RWPE2 (cell line): ENCODE data around the gene PRAF2.

Source experiments
- ATAC-seq: fragments of 200-7000 bp; cut with Tn5 transposase; 3 replicates; pipeline ENCODE4 v1.9.1; 2021; ENCODE audit warnings: low read depth
- DNase-seq: peaks from one replicate; pipeline ENCODE4 v3.0.0-alpha.2; 2020; ENCODE audit warnings: low spot score
- H3K27ac ChIP-seq: fragments of 450-650 bp; 2 replicates; pipeline ENCODE4 v1.5.1; 2017; ENCODE audit warnings: mild to moderate bottlenecking; ENCODE audit not compliant: poor library complexity, severe bottlenecking
- H3K27me3 ChIP-seq: fragments of 250-450 bp; sonication (Bioruptor Pico); 2 replicates; pipeline ENCODE4 v1.5.1; 2021; ENCODE audit warnings: mild to moderate bottlenecking, moderate library complexity; ENCODE audit not compliant: insufficient read depth, poor library complexity, severe bottlenecking
- H3K36me3 ChIP-seq: fragments of 250-450 bp; sonication (Bioruptor Pico); 2 replicates; pipeline ENCODE4 v1.5.1; 2020; ENCODE audit warnings: low read depth, mild to moderate bottlenecking, moderate library complexity
- H3K4me1 ChIP-seq: fragments of 250-450 bp; sonication (Bioruptor Pico); 2 replicates; pipeline ENCODE4 v1.5.1; 2021; ENCODE audit warnings: mild to moderate bottlenecking, moderate library complexity; ENCODE audit not compliant: insufficient read depth, poor library complexity, severe bottlenecking
- H3K4me3 ChIP-seq: fragments of 250-450 bp; sonication (Bioruptor Pico); 2 replicates; pipeline ENCODE4 v1.5.1; 2021; ENCODE audit warnings: mild to moderate bottlenecking, moderate library complexity; ENCODE audit not compliant: severe bottlenecking
- H3K9me3 ChIP-seq: fragments of 250-450 bp; sonication (Bioruptor Pico); 2 replicates; pipeline ENCODE4 v1.5.1; 2021; ENCODE audit warnings: mild to moderate bottlenecking, moderate library complexity; ENCODE audit not compliant: severe bottlenecking
- CTCF ChIP-seq: fragments of 450-650 bp; IDR thresholded peaks from one replicate; pipeline ENCODE4 v1.5.1; 2017; ENCODE audit warnings: mild to moderate bottlenecking, moderate library complexity; ENCODE audit not compliant: poor library complexity, severe bottlenecking

The PRAF2 gene

GRCh38 chrX:49073601-49074575 lies at the start of gene PRAF2:
Gene PRAF2, minus strand, starts transcription at chrX:49074002. Its CDS starts 15 bp downstream, at chrX:49073987.
- peak; percentile 90 for ATAC-seq
- H3K27ac ChIP-seq, result peak within 1 kb of the TSS; percentile 31
- TF ChIP-seq CTCF, result no peak
- no peaks in the 10 kb centered on the region for H3K27me3 ChIP-seq
- no peaks in the 10 kb centered on the region for H3K36me3 ChIP-seq
- H3K4me3 ChIP-seq, result peak within 1 kb of the TSS; percentile 48
- no peaks in the 10 kb centered on the region for H3K4me1 ChIP-seq
- peak; percentile 88 for DNase-seq
- H3K9me3 ChIP-seq, result no peaks in the 10 kb centered on the region

GRCh38 chrX:49122499-49122898 lies 48.7 kb upstream of the PRAF2 start:
- H3K9me3 ChIP-seq, result no peaks in the 10 kb centered on the region
- peaks cover 11% of the 10 kb centered on the region for H3K36me3 ChIP-seq
- peak overlapping the region; percentile 89 for H3K4me3 ChIP-seq
- no peak for ATAC-seq
- no peak overlapping the region for H3K27ac ChIP-seq
- H3K4me1 ChIP-seq, result no peaks in the 10 kb centered on the region
- TF ChIP-seq CTCF, result no peak
- no peaks in the 10 kb centered on the region for H3K27me3 ChIP-seq
- DNase-seq, result no peak

- Histone ChIP-seq H3K4me3 (no peak overlapping the region), H3K27ac (no peak overlapping the region), H3K4me1 (no peaks in the 10 kb centered on the region), H3K36me3 (peaks cover 11% of the 10 kb centered on the region), H3K27me3 (no peaks in the 10 kb centered on the region), H3K9me3 (no peaks in the 10 kb centered on the region)
- ATAC-seq (no peak), DNase-seq (no peak)
- TF ChIP-seq CTCF, result peak; percentile 6
Measured at GRCh38 chrX:49120091-49120490, 46.3 kb upstream of the PRAF2 start.

GRCh38 chrX:49117581-49117980 lies 43.8 kb upstream of the PRAF2 start:
- no peak for ATAC-seq
- H3K36me3 ChIP-seq, result peaks cover 11% of the 10 kb centered on the region

More at GRCh38 chrX:49117581-49117980, 43.8 kb upstream of the PRAF2 start:
- Histone ChIP-seq H3K27me3 (no peaks in the 10 kb centered on the region), H3K4me1 (no peaks in the 10 kb centered on the region), H3K4me3 (no peak overlapping the region), H3K27ac (no peak overlapping the region), H3K9me3 (no peaks in the 10 kb centered on the region)
- no peak for DNase-seq
- TF ChIP-seq CTCF, result no peak
